NCI-H2196 treated with DMSO at 0.1 percent for 48 hours (cell line): Measurements from ENCODE around the gene TOP3B.

Experiments
- DNase-seq: peaks from one replicate; lab custom pipeline; 2025; ENCODE audit not compliant: unreplicated experiment; lab: John Stamatoyannopoulos, UW

TOP3B gene

DNA sequence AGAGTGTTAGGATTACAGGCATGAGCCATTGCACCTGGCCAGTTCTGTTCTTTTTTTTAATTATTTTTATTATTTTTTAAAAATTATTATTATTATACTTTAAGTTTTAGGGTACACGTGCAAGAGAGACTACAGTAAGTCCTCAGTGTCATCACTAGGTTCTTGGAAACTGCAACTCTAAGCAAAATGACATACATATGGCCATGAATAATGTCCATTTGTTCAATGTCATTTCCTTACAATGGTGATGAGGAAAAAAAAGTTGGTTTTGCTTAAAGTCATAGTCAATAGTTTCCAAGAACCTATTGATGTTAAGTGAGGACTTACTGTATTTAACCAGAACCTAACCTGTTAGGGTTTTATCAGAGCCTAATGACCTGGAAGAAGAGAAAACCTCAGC, 29.4 kb upstream of the TOP3B start:
- DNase-seq: no peak

DNA sequence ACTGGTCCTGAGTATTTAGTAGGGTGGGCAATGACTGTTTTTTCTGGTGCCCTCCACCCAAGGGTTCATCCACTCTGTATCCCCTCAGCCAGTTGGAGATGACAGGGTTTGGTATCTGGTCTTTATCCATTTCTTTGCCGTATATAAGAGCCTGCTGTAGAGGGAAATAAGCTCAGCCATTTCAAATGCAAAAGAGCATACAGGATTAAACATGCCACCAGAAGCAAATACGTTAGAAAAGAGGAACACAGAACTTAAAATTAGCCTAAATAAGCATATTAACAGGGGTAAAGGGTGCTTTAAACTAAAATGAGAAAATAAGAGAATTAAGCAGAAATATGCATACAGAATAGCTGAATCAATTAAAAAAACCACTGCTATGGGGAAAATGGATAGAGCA, 27.8 kb upstream of the TOP3B start:
- DNase-seq: no peak

DNA sequence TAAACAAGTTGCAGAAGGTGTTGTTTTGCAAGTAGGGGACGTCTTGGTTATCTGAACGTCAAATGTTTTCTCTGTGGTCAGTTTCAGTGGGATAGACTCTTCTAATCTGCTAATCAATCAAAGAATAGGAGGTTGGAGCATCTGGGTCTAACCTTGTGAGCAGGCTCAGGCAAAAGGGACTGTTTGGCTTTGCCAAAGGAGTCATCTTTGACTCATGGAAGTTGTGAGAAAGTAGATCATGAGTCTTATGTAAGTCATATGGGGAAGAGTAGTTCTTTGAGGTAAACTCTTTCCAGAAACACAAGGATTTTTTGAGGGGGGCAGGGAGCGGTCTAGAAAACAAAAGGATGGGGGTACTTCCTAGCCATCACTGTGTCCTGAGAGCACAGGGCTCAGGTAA, 27.1 kb upstream of the TOP3B start:
- DNase-seq: no peak

DNA sequence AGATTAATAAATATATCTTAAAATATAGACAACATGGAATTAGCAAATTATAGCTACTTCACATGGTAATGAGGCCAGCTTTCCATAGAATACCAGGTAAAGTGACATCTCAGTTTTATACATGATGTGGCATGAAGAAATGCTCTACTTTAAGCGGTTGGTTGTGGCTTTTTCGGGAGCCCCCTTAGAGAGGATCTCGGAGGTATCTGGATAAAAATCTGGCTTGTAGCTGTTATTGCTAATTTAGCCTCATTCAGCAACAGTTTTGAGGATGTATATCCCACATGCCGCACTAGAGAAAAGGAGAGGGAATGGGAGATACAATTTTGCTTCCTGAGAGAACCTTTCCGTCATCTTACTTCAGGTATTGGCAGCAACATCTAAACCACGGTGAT, 24.0 kb upstream of the TOP3B start:
- DNase-seq: no peak

DNA sequence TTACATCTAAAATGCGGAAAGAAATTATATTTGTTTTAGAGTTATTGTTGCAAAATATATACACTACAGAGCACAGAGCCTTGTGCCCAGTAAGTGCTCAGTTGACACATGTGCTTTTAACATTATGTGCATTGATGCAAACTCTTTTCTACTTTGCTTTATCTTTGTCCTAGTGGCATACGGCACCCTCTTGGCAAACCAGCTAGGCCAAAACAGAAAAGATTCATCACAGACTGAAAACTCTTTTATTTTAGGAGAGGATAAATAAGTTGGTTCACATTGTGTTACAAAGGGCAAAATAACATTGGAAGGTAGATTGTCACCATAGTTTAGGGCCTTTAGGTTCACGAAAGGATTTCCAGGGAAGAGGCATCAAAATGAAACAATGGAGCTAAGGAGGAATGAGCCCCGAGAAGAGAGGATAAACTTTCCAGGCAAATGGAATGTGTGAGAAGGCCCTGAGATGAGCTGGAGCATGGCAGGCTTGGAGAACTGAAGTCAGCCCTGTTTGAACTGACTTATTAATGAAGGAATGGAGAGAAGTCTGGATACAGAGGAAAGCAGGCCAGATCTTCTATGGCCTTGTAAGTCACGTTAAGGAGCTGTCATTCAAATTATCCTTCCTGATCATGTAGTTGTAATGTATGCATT, 23.5 kb upstream of the TOP3B start:
- no peak for DNase-seq

DNA sequence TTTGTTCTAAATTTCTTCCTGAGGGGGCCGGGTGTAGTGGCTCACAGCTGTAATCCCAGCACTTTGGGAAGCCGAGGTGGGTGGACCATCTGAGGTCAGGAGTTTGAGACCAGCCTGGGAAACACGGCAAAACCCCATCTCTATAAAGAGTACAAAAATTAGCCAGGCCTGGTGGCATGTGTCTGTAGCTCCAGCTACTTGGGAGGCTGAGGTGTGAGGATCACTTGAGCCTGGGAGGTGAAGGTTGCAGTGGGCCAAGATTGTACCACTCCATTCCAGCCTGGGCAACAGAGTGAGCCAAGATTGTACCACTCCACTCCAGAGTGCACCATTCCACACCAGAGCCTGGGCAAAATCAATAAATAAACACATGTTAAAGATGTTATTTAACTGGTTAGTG, 20.6 kb upstream of the TOP3B start:
- no peak for DNase-seq

DNA sequence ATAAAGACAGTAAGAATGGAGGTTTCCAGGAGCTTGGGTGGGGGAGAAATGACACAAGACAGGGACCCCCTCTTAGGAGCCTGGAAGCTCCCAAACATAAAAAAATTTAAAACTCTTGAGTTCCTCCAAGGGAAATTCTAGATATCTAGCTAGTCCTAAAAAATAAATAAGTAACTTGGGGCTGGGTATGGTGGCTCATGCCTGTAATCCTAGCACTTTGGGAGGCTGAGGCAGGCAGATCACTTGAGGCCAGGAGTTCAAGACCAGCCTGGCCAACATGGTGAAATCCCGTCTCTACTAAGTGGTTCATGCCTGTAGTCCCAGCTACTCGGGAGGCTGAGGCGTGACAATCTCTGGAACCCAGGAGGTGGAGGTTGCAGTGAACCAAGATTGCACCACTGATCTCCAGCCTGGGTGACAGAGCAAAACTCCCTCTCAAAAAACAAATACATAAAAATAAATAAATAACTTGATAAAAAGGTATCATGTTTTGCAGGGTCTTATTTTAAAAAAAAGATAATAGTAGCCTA, 20.0 kb upstream of the TOP3B start:
- DNase-seq: no peak

DNA sequence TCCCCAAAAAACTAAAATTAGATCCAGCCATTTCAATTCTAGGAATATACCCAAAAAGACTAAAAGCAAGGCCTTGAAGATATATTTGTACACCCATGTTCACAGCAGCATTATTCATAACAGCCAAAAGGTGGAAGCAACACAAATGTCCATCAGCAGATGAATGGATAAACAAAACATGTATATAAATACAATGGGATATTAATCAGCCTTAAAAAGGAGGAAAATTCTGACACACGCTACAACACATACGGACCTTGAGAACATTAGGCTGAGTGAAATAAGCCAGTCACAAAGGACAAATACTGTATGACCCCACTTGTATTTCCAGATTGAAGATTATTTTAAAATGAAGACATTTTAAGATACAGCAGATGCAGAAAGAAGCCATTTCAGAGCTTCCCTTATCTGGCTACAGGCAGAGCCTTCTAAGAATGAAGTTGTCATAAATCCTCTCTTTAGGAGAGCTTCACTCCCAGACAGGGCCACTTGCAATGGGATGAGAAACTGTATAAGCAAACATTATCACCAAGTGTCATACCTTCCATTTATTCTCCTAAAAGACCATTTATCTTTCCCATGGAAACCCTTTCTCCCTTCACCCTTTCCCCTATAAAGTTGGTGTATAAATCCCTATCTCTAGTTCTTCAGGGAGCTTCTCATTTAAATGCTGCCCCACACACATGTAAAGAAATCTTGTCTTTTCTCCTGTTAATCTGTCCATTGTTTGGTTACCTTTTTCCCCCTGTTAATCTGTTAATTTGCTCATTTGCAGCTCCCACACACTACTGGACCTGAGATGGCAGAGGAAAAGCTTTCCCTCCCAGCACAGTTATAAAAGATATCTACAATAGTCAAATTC, 19.3 kb upstream of the TOP3B start:
- DNase-seq: no peak

DNA sequence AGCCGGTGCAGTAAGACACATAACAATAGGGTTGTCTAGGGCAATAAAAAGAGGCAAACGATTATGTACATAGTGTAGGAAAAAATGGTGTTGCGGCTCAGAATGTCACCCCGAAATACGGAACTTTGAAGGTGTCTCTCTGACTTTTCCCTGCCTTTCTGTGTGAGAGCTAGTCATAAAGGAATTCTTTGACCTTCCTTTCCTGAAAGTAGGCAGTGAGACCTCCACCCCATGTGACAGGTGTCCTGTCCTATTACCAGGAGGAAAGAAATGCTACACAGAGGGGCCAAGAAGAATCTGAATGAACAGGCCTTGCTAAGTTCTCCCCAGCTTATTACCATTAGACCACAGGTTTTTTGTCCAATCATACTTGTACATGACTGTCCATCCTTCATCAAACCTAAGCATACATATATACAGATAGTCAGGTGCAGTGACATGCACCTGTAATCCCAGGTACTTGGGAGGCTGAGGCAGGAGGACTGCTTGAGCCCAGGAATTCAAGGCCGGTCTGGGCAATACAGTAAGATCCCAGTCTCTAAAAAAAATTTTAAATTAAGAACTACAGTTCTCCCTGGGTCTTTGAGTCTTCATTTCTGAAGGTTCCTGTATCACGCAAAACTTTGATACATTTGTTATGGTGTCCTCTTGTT, 16.1 kb upstream of the TOP3B start:
- DNase-seq: no peak

DNA sequence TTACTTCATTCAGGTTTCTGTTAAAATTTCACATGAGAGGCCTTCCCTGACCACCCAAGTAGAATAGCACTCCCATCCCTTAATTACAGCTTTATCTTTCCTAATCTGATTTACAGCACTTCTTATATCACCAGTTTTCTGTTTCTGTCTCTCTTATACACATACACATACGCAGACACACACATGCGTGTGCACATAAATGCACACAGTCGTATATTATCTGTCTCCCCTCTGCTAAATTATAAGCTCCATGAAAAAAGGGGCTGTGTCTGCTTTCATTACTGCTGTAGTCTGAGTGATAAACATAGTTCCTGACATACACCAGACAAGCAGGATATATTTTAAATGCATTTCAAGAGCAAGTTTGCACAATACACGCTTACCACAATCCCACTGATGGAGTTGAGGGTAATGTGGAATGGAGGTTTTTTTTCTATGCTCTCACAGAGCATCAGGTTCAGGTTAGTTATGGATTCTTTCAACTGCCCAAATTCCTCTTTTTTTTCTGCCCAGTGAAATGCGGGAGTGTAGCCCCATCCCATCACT, 13.7 kb upstream of the TOP3B start:
- no peak for DNase-seq

DNA sequence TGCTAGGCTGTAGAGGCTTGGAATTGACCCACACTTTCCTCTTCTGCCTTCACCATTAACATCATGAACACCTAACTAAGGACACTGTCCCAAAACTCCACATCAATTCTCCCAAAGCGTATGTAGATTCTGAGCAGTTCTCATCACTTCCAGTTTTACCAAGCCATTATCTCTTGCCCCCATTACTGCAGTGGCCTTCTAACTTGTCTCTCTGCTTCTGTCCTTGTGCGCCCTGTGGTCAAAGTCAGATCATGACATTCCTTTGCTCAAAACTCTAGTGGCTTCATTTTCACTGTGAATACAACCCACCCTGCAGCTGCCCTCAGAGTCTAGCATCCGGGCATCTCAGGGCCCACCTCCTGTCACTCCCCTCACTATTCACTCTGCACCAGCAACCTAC, 13.1 kb upstream of the TOP3B start:
- no peak for DNase-seq

DNA sequence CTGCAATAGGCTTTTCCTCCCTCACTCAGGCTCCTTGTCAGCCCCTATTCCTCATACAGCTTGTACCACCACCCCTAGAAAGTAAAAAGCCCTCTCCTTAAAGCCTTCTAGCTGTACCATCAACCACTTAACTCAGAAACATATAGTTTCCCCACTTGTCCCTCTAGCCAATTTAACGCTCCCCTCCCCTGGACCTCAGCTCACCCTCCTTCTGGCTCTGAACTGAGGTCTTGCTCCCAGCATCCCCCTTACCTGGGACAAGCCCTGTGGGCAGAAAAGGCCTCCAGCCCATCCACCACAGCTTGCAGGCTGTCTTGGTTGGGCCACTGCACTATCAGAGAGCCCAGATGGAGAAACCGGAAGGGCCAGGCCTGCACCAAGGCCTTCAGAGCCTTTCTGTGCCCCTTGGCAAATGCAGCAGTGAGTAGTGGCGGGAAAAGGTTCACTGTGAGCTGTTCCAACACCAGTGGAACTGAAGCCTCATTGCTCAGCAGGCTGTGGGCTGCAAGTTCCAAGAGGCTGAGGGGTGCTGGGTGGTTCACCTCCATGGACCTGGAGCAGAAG, 12.4 kb upstream of the TOP3B start:
- no peak for DNase-seq

DNA sequence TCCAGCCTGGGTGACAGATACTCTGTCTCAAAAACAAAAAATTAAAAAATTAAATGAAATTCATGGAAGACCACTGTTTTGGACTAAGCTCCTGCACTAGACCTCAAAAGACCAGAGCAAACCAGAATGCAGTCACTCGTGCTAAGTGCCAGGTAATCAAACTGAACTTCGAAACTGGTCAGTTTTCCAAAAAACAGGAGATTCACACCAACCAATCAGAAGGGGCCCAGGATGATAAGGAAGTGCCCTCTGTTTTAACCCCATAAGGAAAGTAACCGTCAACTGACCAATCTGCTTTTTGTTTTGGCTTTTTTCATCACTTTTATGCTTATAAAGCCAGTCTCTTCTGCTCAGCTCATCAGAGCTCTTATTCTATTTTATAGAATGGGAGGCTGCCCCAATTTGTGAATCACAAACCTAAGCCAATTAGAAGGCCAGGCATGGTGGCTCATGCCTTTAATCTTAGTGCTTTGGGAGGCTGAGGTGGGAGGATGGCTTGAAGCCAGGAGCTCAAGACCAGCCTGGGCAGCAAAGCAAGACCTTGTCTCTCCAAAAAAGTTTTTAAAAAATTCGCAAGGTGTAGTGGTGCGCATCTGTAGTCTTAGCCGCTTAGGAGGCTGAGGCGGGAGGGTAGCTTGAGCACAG, 10.1 kb upstream of the TOP3B start:
- no peak for DNase-seq

DNA sequence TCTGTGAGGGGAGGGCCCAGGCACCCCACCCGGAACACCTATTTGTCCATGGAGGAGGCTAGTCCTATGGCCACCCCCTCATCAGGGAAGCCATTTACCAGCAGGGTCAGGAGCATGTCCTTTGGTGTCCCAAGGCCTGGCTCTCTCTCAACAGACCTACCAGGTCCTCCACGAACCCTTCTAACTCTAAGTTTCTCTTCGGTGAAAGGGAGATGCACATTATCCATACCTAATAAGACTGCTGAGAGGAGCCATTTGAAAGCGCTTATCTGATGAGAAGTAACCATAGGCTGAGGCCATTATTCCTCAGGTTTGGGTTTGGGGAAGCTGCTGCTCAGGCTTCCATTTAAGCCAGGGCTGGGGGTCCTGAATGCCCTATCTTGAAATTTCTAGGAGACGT, 9.2 kb upstream of the TOP3B start:
- DNase-seq: no peak

DNA sequence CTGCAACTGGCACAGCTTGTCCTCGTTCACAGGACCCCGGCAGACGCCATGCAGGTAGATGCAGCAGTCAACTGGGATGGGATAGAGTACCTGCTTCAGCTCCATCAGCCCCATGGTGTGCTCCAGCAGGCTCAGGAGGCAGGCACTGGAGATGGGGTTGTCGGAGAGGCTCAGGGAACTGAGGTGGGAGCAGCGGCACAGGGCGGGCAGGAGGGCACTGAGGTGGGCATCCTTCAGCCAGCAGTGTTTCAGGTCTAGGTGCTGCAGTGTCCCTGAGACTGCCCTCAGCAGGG, 8.7 kb upstream of the TOP3B start:
- DNase-seq: no peak

DNA sequence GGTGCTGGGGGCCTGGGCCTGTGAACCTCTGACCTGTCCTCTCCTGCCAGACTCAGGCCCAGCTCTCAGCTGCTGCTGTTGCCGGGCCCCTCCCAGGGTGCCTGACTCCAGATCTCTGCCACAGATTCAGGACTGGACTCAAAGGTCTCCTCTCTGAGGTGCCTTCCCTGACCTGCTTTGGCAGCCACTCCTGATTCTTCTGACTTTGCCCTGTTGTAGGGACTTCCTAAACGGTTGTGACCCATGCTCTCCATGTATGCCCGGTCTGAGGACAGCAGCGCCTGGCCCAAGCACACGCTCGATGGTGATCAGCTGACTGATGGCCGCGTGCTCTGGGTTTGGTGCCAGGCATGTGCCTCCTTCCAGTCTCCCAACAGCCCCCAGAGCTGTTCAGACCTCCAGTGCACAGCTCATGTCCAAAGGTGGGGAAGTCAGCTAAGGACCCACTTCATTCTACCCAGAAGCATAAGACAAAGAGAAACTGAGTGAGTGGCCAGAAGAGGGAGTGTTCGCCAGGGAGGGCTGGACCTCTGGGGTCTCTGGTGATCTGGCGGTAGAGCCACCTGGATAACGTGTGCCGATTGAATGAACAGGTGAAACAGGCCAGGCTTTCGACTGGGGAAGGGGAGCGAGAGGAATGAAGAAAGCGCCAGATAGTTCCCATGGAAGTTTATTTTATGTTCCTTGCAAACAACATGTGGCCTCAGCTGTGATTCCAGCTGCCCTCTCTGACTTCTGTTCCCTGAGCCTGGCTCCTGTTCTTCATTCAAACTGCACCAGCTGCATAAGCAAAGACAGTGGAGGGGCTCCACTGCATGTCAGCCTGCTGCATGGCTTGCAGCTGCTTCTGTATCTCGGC, 8.1 kb upstream of the TOP3B start:
- DNase-seq: no peak

DNA sequence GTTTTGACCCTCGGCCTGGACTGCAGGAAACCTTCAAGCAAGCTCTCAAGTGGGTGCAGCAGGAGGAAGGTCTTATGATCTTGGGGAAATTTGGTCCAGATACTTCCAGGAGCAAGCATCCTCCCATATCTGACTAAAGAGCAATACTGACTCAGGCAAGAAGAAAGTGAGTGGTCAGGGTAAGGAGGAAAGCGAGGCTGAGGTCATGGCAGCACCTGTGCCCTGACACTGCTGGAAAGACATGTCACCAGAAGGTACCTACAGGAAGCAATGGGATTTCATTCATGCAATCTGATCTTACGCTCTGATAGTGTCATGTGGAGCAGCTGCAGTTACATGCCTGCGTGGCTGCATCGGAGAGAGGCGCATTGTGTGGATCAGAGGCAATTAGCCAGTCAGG, 6.5 kb upstream of the TOP3B start:
- no peak for DNase-seq

DNA sequence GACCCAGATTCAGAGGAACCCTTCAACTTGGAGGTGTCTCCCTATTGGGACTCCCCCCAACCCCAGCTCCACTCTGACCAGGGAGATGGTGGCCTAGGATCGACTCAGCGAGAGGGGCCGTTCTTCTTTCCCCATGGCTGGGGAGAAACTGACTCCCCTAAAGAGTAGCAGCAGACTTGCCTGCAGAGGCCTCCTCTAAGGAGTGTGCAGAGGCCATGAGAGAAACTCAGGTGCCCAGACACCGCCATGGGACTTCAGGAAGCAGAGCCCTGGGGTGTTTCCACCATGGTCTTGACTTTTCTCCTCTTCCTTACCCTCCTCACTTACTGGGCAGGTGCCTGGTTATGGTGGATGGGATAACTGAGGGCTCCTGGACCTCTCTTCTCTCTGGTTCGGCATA, 2.6 kb upstream of the TOP3B start:
- DNase-seq: no peak

DNA sequence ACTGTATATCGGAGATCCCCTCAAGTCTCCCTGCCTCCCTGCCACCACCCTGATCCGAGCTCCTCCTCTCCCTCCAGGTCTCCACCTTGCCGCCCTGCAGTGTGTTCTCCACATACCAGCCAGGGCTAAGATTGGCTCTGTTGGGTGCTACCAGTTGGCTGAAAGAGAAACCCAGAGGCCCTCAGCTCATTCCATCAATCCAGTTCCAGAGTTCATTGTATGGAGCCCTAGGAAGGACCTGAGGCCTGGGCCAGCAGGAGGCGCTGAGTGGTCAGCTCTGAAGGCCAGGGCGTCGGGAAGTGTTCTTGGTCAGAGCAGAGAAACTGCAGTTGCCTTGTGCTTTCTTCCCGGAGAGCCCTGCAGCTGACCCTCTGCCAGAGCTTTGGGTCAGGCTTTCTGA, 2.2 kb upstream of the TOP3B start:
- DNase-seq: no peak

DNA sequence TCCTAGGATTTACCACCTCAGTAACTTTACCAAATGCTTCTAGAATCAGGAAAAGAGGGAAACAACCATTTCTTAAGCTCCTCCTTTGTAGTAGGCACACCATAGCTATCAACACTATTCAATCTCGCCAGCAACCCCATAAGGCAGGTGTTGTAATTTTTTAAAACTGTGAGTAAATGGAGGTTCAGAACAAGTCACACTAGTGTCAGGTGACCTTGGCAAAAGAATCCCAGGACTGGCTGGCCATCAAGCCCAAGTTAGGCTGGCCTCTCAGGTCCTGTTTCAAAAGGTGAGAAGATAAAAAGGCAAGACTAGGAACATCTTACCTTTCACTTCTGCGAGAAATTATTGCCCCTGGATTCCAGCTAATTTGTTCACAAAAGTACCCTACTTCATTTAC, 713 bp downstream of the TOP3B start:
- no peak for DNase-seq
